ENCODE data around the gene RBSN.

GRCh38 chr3:15083252-15083651 lies 15.7 kb downstream of the RBSN start:
- TF ChIP-seq POLR2AphosphoS5 (IDR thresholded peaks at IDR 0.05; ENCODE audit: insufficient read depth in 1 of 2, low read depth in 1 of 2), result no peak
- TF ChIP-seq POLR2A (IDR thresholded peaks at IDR 0.05), result no peak

All from vagina (tissue), 2 donors.